WERI-Rb-1 (cell line): ENCODE measurements around the gene TSEN54.

ENCODE experiments used
- DNase-seq: peaks from one replicate; pipeline ENCODE4 v3.0.0-alpha.2; 2020
- H3K27ac ChIP-seq: fragments of 250-450 bp; sonication (Bioruptor Pico); 2 replicates; pipeline ENCODE4 v1.5.1; 2020; ENCODE audit warnings: mild to moderate bottlenecking, moderate library complexity
- H3K27me3 ChIP-seq: fragments of 250-450 bp; sonication (Bioruptor Pico); 2 replicates; pipeline ENCODE4 v1.5.1; 2021; ENCODE audit warnings: mild to moderate bottlenecking, low read depth, moderate library complexity; ENCODE audit not compliant: insufficient read depth, severe bottlenecking
- H3K36me3 ChIP-seq: fragments of 250-450 bp; sonication (Bioruptor Pico); 2 replicates; pipeline ENCODE4 v1.5.1; 2020; ENCODE audit warnings: mild to moderate bottlenecking, moderate library complexity
- H3K4me3 ChIP-seq: 2 replicates; pipeline ENCODE4 v1.5.1; 2011; ENCODE audit warnings: low read depth, mild to moderate bottlenecking, control low read depth, low read length
- H3K9me3 ChIP-seq: fragments of 250-450 bp; sonication (Bioruptor Pico); 2 replicates; pipeline ENCODE4 v1.5.1; 2021; ENCODE audit warnings: mild to moderate bottlenecking, moderate library complexity; ENCODE audit not compliant: severe bottlenecking
- TF ChIP-seq, protein P1 (sequence below): IDR thresholded peaks from 2 replicates; pipeline ENCODE4 v1.5.1; 2011; ENCODE audit warnings: low read depth, mild to moderate bottlenecking, control low read depth, inconsistent platforms, low read length

Gene TSEN54

DNA sequence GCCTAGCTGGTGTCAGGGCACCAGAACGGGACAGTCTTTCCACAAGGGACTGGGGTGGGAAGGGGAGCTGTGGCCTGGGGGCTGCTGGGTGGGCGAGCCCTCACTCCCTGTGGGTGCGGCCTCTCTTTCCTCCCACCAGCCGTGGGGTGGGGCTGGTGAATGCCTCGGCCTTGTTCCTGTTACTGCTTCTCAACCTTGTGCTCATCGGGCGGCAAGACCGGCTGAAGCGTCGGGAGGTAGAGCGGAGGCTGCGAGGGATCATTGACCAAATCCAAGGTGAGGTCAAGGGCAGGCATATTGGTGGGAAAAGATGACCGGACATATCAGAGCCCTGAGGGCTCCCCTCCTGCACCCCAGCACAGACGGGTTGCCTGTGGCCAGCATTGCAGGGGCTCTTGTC, 30.2 kb upstream of the TSEN54 start:
- Histone ChIP-seq H3K4me3 (no peak overlapping the region), H3K27ac (no peak overlapping the region), H3K9me3 (no peaks in the 10 kb centered on the region), H3K27me3 (no peaks in the 10 kb centered on the region), H3K36me3 (peaks cover 37% of the 10 kb centered on the region)
- DNase-seq: no peak
- TF ChIP-seq, protein P1, sequence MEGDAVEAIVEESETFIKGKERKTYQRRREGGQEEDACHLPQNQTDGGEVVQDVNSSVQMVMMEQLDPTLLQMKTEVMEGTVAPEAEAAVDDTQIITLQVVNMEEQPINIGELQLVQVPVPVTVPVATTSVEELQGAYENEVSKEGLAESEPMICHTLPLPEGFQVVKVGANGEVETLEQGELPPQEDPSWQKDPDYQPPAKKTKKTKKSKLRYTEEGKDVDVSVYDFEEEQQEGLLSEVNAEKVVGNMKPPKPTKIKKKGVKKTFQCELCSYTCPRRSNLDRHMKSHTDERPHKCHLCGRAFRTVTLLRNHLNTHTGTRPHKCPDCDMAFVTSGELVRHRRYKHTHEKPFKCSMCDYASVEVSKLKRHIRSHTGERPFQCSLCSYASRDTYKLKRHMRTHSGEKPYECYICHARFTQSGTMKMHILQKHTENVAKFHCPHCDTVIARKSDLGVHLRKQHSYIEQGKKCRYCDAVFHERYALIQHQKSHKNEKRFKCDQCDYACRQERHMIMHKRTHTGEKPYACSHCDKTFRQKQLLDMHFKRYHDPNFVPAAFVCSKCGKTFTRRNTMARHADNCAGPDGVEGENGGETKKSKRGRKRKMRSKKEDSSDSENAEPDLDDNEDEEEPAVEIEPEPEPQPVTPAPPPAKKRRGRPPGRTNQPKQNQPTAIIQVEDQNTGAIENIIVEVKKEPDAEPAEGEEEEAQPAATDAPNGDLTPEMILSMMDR: no peak

DNA sequence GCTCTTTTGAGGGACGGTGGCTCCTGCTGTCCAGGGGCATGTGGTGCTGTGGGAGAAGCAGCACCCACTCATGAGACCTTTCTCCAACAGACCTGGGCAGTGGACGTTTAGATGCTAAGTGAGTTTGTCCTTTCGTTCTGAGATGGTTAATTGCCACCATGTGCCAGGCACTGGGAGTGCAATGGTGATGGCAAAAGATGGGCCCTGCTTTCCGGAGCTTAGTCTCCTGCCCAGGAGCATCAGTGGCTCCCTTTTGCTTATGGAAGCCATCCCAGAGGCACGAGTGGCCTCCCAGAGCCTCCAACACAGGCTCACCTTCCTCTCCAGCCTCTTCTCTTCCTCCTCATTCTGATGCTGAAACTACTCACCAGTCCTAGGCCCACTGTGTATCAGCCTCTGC, 29.4 kb upstream of the TSEN54 start:
- no peak overlapping the region for H3K27ac ChIP-seq
- no peak for DNase-seq
- TF ChIP-seq, protein P1: no peak
- H3K4me3 ChIP-seq: no peak overlapping the region
- no peaks in the 10 kb centered on the region for H3K27me3 ChIP-seq
- peaks cover 45% of the 10 kb centered on the region for H3K36me3 ChIP-seq
- no peaks in the 10 kb centered on the region for H3K9me3 ChIP-seq

DNA sequence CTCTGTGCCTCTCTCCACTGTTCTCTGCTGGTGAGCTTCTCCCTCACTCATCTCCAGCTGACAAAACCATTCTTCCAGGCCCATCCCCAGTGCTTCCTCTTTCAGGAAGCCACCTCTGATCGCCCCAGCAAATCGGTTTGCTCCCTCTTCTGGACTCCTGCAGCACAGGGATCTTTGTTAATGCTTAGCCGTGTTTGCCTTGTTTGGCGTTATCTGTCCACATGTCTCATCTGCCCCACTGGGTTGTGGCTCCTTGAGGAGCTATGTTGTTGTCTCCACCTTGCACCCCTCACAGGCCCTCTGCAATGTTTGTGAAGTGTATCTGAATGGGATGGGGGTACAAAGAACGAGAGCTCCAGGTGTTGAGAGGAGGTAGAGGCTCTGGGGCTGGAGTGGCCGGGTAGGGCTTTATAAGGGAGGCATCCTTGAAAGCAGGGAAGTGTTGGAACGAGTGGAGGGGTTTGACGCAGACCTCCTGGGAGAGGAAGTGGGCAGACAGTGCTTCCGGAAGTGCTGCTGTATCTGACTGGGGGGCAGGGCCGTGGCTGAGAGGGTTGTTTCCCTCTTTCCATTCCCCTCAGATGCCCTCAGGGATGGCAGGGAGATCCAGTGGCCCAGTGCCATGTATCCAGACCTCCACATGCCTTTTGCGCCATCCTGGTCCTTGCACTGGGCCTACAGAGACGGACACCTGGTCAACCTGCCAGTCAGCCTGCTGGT, 28.8 kb upstream of the TSEN54 start:
- no peak overlapping the region for H3K27ac ChIP-seq

DNA sequence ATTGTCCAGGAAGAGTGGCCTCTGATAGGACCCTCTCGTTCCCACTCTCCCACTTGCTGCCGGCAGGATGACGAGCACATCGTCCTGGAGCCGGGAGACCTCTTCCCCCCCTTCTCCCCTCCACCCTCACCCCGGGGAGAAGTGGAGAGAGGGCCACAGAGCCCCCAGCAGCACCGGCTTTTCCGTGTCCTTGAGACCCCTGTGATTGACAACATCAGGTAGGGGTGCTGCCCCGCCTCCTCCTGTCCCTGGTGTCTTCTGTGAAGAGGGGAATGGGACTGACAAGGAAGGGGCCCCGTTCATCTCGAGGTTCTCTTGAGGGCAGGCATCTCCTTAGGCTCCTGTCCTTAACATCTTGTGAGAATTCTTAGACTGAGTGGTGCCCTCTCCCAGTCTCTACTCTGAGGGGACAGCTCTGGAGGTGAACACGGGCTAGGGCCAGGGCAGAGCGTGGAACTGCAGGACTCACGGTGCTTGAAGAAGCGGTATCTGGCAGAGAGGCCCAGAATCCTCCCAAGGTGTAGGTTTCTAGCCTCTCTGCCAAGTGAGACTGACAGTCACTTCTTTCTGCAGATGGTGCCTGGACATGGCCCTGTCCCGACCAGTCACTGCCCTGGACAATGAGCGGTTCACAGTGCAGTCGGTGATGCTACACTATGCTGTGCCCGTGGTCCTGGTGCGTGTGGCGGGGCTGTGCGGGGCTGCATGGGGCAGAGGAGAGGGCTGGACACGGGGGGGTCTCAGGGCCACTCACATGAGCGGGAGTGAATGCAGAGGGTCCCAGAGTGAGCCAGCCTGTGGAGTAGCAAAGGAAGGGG, 27.4 kb upstream of the TSEN54 start:
- TF ChIP-seq, protein P1: no peak
- no peaks in the 10 kb centered on the region for H3K27me3 ChIP-seq
- H3K9me3 ChIP-seq: no peaks in the 10 kb centered on the region
- no peak overlapping the region for H3K4me3 ChIP-seq
- H3K27ac ChIP-seq: no peak overlapping the region
- H3K36me3 ChIP-seq: peaks cover 59% of the 10 kb centered on the region
- no peak for DNase-seq

More for the DNA sequence above, 28.8 kb upstream of the TSEN54 start:
- TF ChIP-seq, protein P1: no peak
- H3K27me3 ChIP-seq: no peaks in the 10 kb centered on the region
- no peak overlapping the region for H3K4me3 ChIP-seq
- no peaks in the 10 kb centered on the region for H3K9me3 ChIP-seq
- DNase-seq: no peak
- H3K36me3 ChIP-seq: peaks cover 51% of the 10 kb centered on the region

DNA sequence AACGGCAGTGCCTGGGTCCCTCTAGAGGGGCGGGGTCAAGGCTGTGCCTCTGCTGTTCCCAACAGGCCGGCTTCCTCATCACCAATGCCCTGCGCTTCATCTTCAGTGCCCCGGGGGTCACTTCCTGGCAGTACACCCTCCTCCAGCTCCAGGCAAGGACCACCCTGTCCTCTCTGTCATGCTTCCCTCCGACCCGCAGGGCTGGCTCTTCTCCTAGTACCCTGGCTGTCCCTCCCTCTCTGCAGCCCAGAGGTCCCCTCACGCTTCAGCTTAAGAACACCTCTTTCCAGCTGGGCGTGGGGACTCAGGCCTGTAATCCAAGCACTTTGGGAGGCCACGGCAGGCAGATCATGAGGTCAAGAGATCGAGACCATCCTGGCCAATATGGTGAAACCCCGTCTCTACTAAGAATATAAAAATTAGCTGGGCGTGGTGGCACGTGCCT, 26.8 kb upstream of the TSEN54 start:
- Histone ChIP-seq H3K9me3 (no peaks in the 10 kb centered on the region), H3K27ac (no peak overlapping the region), H3K4me3 (no peak overlapping the region), H3K27me3 (no peaks in the 10 kb centered on the region), H3K36me3 (peaks cover 66% of the 10 kb centered on the region)
- no peak for DNase-seq
- TF ChIP-seq, protein P1: no peak
